ENCODE data around the gene AUTS2.

Gene AUTS2

GRCh38 chr7:69910150-69910549 is 311.9 kb downstream of the AUTS2 start:
- Histone ChIP-seq H3K4me1 (ENCODE audit: control insufficient read depth in 2 of 2, insufficient read depth in 2 of 2, low read length in 2 of 2) (peaks cover 0 to 3% of the 10 kb centered on the region in 2 donors), H3K27me3 (ENCODE audit: control insufficient read depth in 2 of 2, insufficient read depth in 2 of 2, low read length in 2 of 2) (peaks cover 8 to 21% of the 10 kb centered on the region in 2 donors), H3K27ac (ENCODE audit: low read depth in 2 of 2, low read length in 2 of 2) (no peak overlapping the region), H3K9me3 (ENCODE audit: control insufficient read depth in 2 of 2, low read length in 2 of 2) (peaks cover 0 to 8% of the 10 kb centered on the region in 2 donors), H3K9ac (ENCODE audit: low read depth in 1 of 2, low read length in 2 of 2) (no peak overlapping the region), H3K4me3 (ENCODE audit: low read length in 2 of 2) (no peak overlapping the region), H3K36me3 (ENCODE audit: control insufficient read depth in 2 of 2, insufficient read depth in 2 of 2, low read length in 2 of 2) (no peaks in the 10 kb centered on the region)

- no peak overlapping the region for H3K9ac ChIP-seq (ENCODE audit: low read depth in 1 of 2, low read length in 2 of 2)
- H3K27ac ChIP-seq (ENCODE audit: low read depth in 2 of 2, low read length in 2 of 2): no peak overlapping the region
Measured at GRCh38 chr7:69911337-69911736, 313.1 kb downstream of the AUTS2 start.

GRCh38 chr7:69912141-69912540 is 313.9 kb downstream of the AUTS2 start:
- Histone ChIP-seq H3K36me3 (ENCODE audit: control insufficient read depth in 2 of 2, insufficient read depth in 2 of 2, low read length in 2 of 2) (no peaks in the 10 kb centered on the region), H3K4me1 (ENCODE audit: control insufficient read depth in 2 of 2, insufficient read depth in 2 of 2, low read length in 2 of 2) (peaks cover 0 to 3% of the 10 kb centered on the region in 2 donors), H3K9ac (ENCODE audit: low read depth in 1 of 2, low read length in 2 of 2) (no peak overlapping the region), H3K9me3 (ENCODE audit: control insufficient read depth in 2 of 2, low read length in 2 of 2) (peaks cover 0 to 8% of the 10 kb centered on the region in 2 donors), H3K27me3 (ENCODE audit: control insufficient read depth in 2 of 2, insufficient read depth in 2 of 2, low read length in 2 of 2) (peaks cover 0 to 8% of the 10 kb centered on the region in 2 donors), H3K27ac (ENCODE audit: low read depth in 2 of 2, low read length in 2 of 2) (no peak overlapping the region), H3K4me3 (ENCODE audit: low read length in 2 of 2) (no peak overlapping the region)

More at GRCh38 chr7:69911337-69911736, 313.1 kb downstream of the AUTS2 start:
- no peaks in the 10 kb centered on the region for H3K36me3 ChIP-seq (ENCODE audit: control insufficient read depth in 2 of 2, insufficient read depth in 2 of 2, low read length in 2 of 2)
- peaks cover 2 to 13% of the 10 kb centered on the region in 2 donors for H3K27me3 ChIP-seq (ENCODE audit: control insufficient read depth in 2 of 2, insufficient read depth in 2 of 2, low read length in 2 of 2)
- H3K4me3 ChIP-seq (ENCODE audit: low read length in 2 of 2): no peak overlapping the region
- peaks cover 0 to 3% of the 10 kb centered on the region in 2 donors for H3K4me1 ChIP-seq (ENCODE audit: control insufficient read depth in 2 of 2, insufficient read depth in 2 of 2, low read length in 2 of 2)
- peaks cover 0 to 8% of the 10 kb centered on the region in 2 donors for H3K9me3 ChIP-seq (ENCODE audit: control insufficient read depth in 2 of 2, low read length in 2 of 2)

GRCh38 chr7:69912846-69913245 is 314.6 kb downstream of the AUTS2 start:
- Histone ChIP-seq H3K9ac (ENCODE audit: low read depth in 1 of 2, low read length in 2 of 2) (no peak overlapping the region), H3K36me3 (ENCODE audit: control insufficient read depth in 2 of 2, insufficient read depth in 2 of 2, low read length in 2 of 2) (no peaks in the 10 kb centered on the region), H3K27ac (ENCODE audit: low read depth in 2 of 2, low read length in 2 of 2) (no peak overlapping the region), H3K4me1 (ENCODE audit: control insufficient read depth in 2 of 2, insufficient read depth in 2 of 2, low read length in 2 of 2) (peaks cover 0 to 3% of the 10 kb centered on the region in 2 donors), H3K4me3 (ENCODE audit: low read length in 2 of 2) (no peak overlapping the region), H3K9me3 (ENCODE audit: control insufficient read depth in 2 of 2, low read length in 2 of 2) (peaks cover 0 to 8% of the 10 kb centered on the region in 2 donors), H3K27me3 (ENCODE audit: control insufficient read depth in 2 of 2, insufficient read depth in 2 of 2, low read length in 2 of 2) (peaks cover 0 to 8% of the 10 kb centered on the region in 2 donors)

- Histone ChIP-seq H3K27me3 (ENCODE audit: control insufficient read depth in 2 of 2, insufficient read depth in 2 of 2, low read length in 2 of 2) (no peaks in the 10 kb centered on the region), H3K36me3 (ENCODE audit: control insufficient read depth in 2 of 2, insufficient read depth in 2 of 2, low read length in 2 of 2) (no peaks in the 10 kb centered on the region), H3K9ac (ENCODE audit: low read depth in 1 of 2, low read length in 2 of 2) (no peak overlapping the region), H3K4me1 (ENCODE audit: control insufficient read depth in 2 of 2, insufficient read depth in 2 of 2, low read length in 2 of 2) (no peaks in the 10 kb centered on the region), H3K9me3 (ENCODE audit: control insufficient read depth in 2 of 2, low read length in 2 of 2) (no peaks in the 10 kb centered on the region), H3K4me3 (ENCODE audit: low read length in 2 of 2) (no peak overlapping the region), H3K27ac (ENCODE audit: low read depth in 2 of 2, low read length in 2 of 2) (no peak overlapping the region)
Measured at GRCh38 chr7:69919426-69920111, 321.3 kb downstream of the AUTS2 start.

GRCh38 chr7:69920797-69921196 is 322.5 kb downstream of the AUTS2 start:
- H3K27me3 ChIP-seq (ENCODE audit: control insufficient read depth in 2 of 2, insufficient read depth in 2 of 2, low read length in 2 of 2): no peaks in the 10 kb centered on the region
- no peaks in the 10 kb centered on the region for H3K9me3 ChIP-seq (ENCODE audit: control insufficient read depth in 2 of 2, low read length in 2 of 2)
- no peaks in the 10 kb centered on the region for H3K36me3 ChIP-seq (ENCODE audit: control insufficient read depth in 2 of 2, insufficient read depth in 2 of 2, low read length in 2 of 2)
- no peak overlapping the region for H3K9ac ChIP-seq (ENCODE audit: low read depth in 1 of 2, low read length in 2 of 2)
- H3K4me1 ChIP-seq (ENCODE audit: control insufficient read depth in 2 of 2, insufficient read depth in 2 of 2, low read length in 2 of 2): no peaks in the 10 kb centered on the region
- no peak overlapping the region for H3K27ac ChIP-seq (ENCODE audit: low read depth in 2 of 2, low read length in 2 of 2)
- H3K4me3 ChIP-seq (ENCODE audit: low read length in 2 of 2): no peak overlapping the region

- no peaks in the 10 kb centered on the region for H3K9me3 ChIP-seq (ENCODE audit: control insufficient read depth in 2 of 2, low read length in 2 of 2)
- H3K27me3 ChIP-seq (ENCODE audit: control insufficient read depth in 2 of 2, insufficient read depth in 2 of 2, low read length in 2 of 2): no peaks in the 10 kb centered on the region
- no peaks in the 10 kb centered on the region for H3K36me3 ChIP-seq (ENCODE audit: control insufficient read depth in 2 of 2, insufficient read depth in 2 of 2, low read length in 2 of 2)
- H3K27ac ChIP-seq (ENCODE audit: low read depth in 2 of 2, low read length in 2 of 2): no peak overlapping the region
- H3K9ac ChIP-seq (ENCODE audit: low read depth in 1 of 2, low read length in 2 of 2): no peak overlapping the region
- H3K4me3 ChIP-seq (ENCODE audit: low read length in 2 of 2): no peak overlapping the region
- no peaks in the 10 kb centered on the region for H3K4me1 ChIP-seq (ENCODE audit: control insufficient read depth in 2 of 2, insufficient read depth in 2 of 2, low read length in 2 of 2)
Measured at GRCh38 chr7:69922026-69922803, 323.9 kb downstream of the AUTS2 start.

- no peaks in the 10 kb centered on the region for H3K27me3 ChIP-seq (ENCODE audit: control insufficient read depth in 2 of 2, insufficient read depth in 2 of 2, low read length in 2 of 2)
- H3K4me1 ChIP-seq (ENCODE audit: control insufficient read depth in 2 of 2, insufficient read depth in 2 of 2, low read length in 2 of 2): no peaks in the 10 kb centered on the region
- no peaks in the 10 kb centered on the region for H3K36me3 ChIP-seq (ENCODE audit: control insufficient read depth in 2 of 2, insufficient read depth in 2 of 2, low read length in 2 of 2)
- no peak overlapping the region for H3K27ac ChIP-seq (ENCODE audit: low read depth in 2 of 2, low read length in 2 of 2)
- no peak overlapping the region for H3K4me3 ChIP-seq (ENCODE audit: low read length in 2 of 2)
- H3K9ac ChIP-seq (ENCODE audit: low read depth in 1 of 2, low read length in 2 of 2): no peak overlapping the region
- H3K9me3 ChIP-seq (ENCODE audit: control insufficient read depth in 2 of 2, low read length in 2 of 2): no peaks in the 10 kb centered on the region
Measured at GRCh38 chr7:69927461-69927860, 329.2 kb downstream of the AUTS2 start.

GRCh38 chr7:69928621-69929020 is 330.3 kb downstream of the AUTS2 start:
- Histone ChIP-seq H3K27me3 (ENCODE audit: control insufficient read depth in 2 of 2, insufficient read depth in 2 of 2, low read length in 2 of 2) (no peaks in the 10 kb centered on the region), H3K4me3 (ENCODE audit: low read length in 2 of 2) (no peak overlapping the region), H3K9ac (ENCODE audit: low read depth in 1 of 2, low read length in 2 of 2) (no peak overlapping the region), H3K27ac (ENCODE audit: low read depth in 2 of 2, low read length in 2 of 2) (no peak overlapping the region), H3K4me1 (ENCODE audit: control insufficient read depth in 2 of 2, insufficient read depth in 2 of 2, low read length in 2 of 2) (no peaks in the 10 kb centered on the region), H3K9me3 (ENCODE audit: control insufficient read depth in 2 of 2, low read length in 2 of 2) (no peaks in the 10 kb centered on the region), H3K36me3 (ENCODE audit: control insufficient read depth in 2 of 2, insufficient read depth in 2 of 2, low read length in 2 of 2) (no peaks in the 10 kb centered on the region)

GRCh38 chr7:69929622-69930021 is 331.3 kb downstream of the AUTS2 start:
- Histone ChIP-seq H3K27ac (ENCODE audit: low read depth in 2 of 2, low read length in 2 of 2) (no peak overlapping the region), H3K9me3 (ENCODE audit: control insufficient read depth in 2 of 2, low read length in 2 of 2) (no peaks in the 10 kb centered on the region), H3K9ac (ENCODE audit: low read depth in 1 of 2, low read length in 2 of 2) (no peak overlapping the region), H3K4me3 (ENCODE audit: low read length in 2 of 2) (no peak overlapping the region), H3K4me1 (ENCODE audit: control insufficient read depth in 2 of 2, insufficient read depth in 2 of 2, low read length in 2 of 2) (no peaks in the 10 kb centered on the region), H3K36me3 (ENCODE audit: control insufficient read depth in 2 of 2, insufficient read depth in 2 of 2, low read length in 2 of 2) (no peaks in the 10 kb centered on the region), H3K27me3 (ENCODE audit: control insufficient read depth in 2 of 2, insufficient read depth in 2 of 2, low read length in 2 of 2) (no peaks in the 10 kb centered on the region)

Measured in mucosa of rectum (tissue), 2 donors.